Liver (tissue), 3 donors: ENCODE measurements around the gene RPS6KA2.

Source experiments
- ATF3 ChIP-seq: IDR thresholded peaks from 2 replicates; pipeline ENCODE4 v1.6.1; 2016; ENCODE audit warnings: antibody characterized with exemption
- CTCF ChIP-seq: fragments of 150-350 bp; IDR thresholded peaks from 2 replicates; pipeline ENCODE4 v1.5.1; 2017; ENCODE audit warnings: improper control_type of control experiment, low read depth, low read length; ENCODE audit not compliant: missing input control
- FOXA1 ChIP-seq: IDR thresholded peaks from 2 replicates; pipeline ENCODE4 v1.6.1; 2016; ENCODE audit warnings: antibody characterized with exemption
- GABPA ChIP-seq, 2 donors: IDR thresholded peaks in 1 of 2; conservative IDR thresholded peaks in 1 of 2; 2 replicates each; pipeline ENCODE4 v1.6.1; 2016; ENCODE audit warnings: antibody characterized with exemption in 2 of 2, mild to moderate bottlenecking in 1 of 2, moderate library complexity in 1 of 2
- HNF4A ChIP-seq, 2 donors: conservative IDR thresholded peaks; 2 replicates each; pipeline ENCODE4 v1.6.1; 2016; ENCODE audit warnings: antibody characterized with exemption in 2 of 2, mild to moderate bottlenecking in 2 of 2
- RAD21 ChIP-seq, 2 donors: IDR thresholded peaks; 2 replicates each; pipeline ENCODE4 v1.6.1; 2016; ENCODE audit warnings: antibody characterized with exemption in 2 of 2, mild to moderate bottlenecking in 2 of 2
- TAF1 ChIP-seq: conservative IDR thresholded peaks from 2 replicates; pipeline ENCODE4 v1.6.1; 2016; ENCODE audit warnings: antibody characterized with exemption, mild to moderate bottlenecking
- YY1 ChIP-seq: IDR thresholded peaks from 2 replicates; pipeline ENCODE4 v1.6.1; 2016; ENCODE audit warnings: antibody characterized with exemption, mild to moderate bottlenecking
- donor health status: healthy.
- donor health status: healthy.

GRCh38 chr6:166526937-166527336 lies 100.1 kb downstream of the RPS6KA2 start:
- TF ChIP-seq CTCF (no peak), RAD21 (IDR thresholded peaks at IDR 0.05) (no peak), TAF1 (no peak), FOXA1 (no peak), ATF3 (no peak), YY1 (no peak), HNF4A (conservative IDR thresholded peaks at IDR 0.05) (no peak), GABPA (IDR thresholded peaks at IDR 0.05 in 1 of 2, conservative IDR thresholded peaks at IDR 0.05 in 1 of 2) (no peak)
